ENCODE results near the gene FRMD4A. TPM values are rescaled to one million over a fixed set of nuclear protein-coding genes. Genes with fewer than 3 reads are reported as not detected.

FRMD4A gene
- total RNA-seq, 1 experiment from 2014 or later, result 19.6 TPM

- H3K4me1 ChIP-seq (ENCODE audit: insufficient read depth, low read length), result peaks cover 4% of the 10 kb centered on the region; the same call in 1 of the 2 replicates
- H3K23ac ChIP-seq (ENCODE audit: insufficient read length, low read depth, low read length), result no peak overlapping the region
- Mint-ChIP-seq H3K4me3 (no peak overlapping the region), H3K9me3 (no peaks in the 10 kb centered on the region), H3K27ac (peak overlapping the region; percentile 30 to 84 (median 76); a peak in 6 of 7 replicates), H3K36me3 (ENCODE audit: insufficient read depth in 1 of 3, low read depth in 3 of 3) (peaks cover 2 to 43% (median 27%) of the 10 kb centered on the region in 3 experiments; a peak in 6 of 7 replicates), H3K4me1 (peaks cover 21% of the 10 kb centered on the region in 2 experiments), H3K27me3 (ENCODE audit: low read depth) (no peaks in the 10 kb centered on the region)
- TF ChIP-seq, protein P1, sequence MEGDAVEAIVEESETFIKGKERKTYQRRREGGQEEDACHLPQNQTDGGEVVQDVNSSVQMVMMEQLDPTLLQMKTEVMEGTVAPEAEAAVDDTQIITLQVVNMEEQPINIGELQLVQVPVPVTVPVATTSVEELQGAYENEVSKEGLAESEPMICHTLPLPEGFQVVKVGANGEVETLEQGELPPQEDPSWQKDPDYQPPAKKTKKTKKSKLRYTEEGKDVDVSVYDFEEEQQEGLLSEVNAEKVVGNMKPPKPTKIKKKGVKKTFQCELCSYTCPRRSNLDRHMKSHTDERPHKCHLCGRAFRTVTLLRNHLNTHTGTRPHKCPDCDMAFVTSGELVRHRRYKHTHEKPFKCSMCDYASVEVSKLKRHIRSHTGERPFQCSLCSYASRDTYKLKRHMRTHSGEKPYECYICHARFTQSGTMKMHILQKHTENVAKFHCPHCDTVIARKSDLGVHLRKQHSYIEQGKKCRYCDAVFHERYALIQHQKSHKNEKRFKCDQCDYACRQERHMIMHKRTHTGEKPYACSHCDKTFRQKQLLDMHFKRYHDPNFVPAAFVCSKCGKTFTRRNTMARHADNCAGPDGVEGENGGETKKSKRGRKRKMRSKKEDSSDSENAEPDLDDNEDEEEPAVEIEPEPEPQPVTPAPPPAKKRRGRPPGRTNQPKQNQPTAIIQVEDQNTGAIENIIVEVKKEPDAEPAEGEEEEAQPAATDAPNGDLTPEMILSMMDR (conservative IDR thresholded peaks at IDR 0.05), result no peak
- H2AFZ ChIP-seq (ENCODE audit: low read length), result no peak overlapping the region
- no peak overlapping the region for H3T11ph ChIP-seq (ENCODE audit: low read length)
- H4K5ac ChIP-seq (ENCODE audit: insufficient read length, low read depth, low read length), result no peak overlapping the region
- no peak overlapping the region for H4K8ac ChIP-seq (replicated peaks; ENCODE audit: insufficient read length, low read depth, low read length)
- no peaks in the 10 kb centered on the region for H3K9me3 ChIP-seq (ENCODE audit: control insufficient read depth, low read depth, low read length)
- no CpG with 5 or more reads among the region's 7 CpGs for WGBS (ENCODE audit: extremely low coverage, insufficient read length, low lambda C conversion rate)
- no peak overlapping the region for H3K4ac ChIP-seq (ENCODE audit: low read depth, low read length)
- DNase-seq, result peak; percentile 38
- H2BK15ac ChIP-seq (ENCODE audit: low read depth, low read length), result no peak overlapping the region
- H3K18ac ChIP-seq (ENCODE audit: insufficient read length, low read depth, low read length), result no peak overlapping the region
- H2BK20ac ChIP-seq (ENCODE audit: low read depth, low read length, poor library complexity, severe bottlenecking), result no peak overlapping the region
- H3K23me2 ChIP-seq (ENCODE audit: insufficient read length, low read depth, low read length, poor library complexity, severe bottlenecking), result no peaks in the 10 kb centered on the region
- no peaks in the 10 kb centered on the region for H3K27me3 ChIP-seq (ENCODE audit: insufficient read depth, low read length)
- no peak overlapping the region for H3K9ac ChIP-seq (ENCODE audit: extremely low read depth, insufficient read length, low read length)
- H3K56ac ChIP-seq (ENCODE audit: insufficient read length, low read depth, low read length), result no peak overlapping the region
- no peaks in the 10 kb centered on the region for H3K79me2 ChIP-seq (ENCODE audit: insufficient read depth, low read length)
- no peak overlapping the region for H3K27ac ChIP-seq (ENCODE audit: insufficient read length, low read depth, low read length)
- no peak overlapping the region for H3K4me2 ChIP-seq (ENCODE audit: insufficient read depth, insufficient read length, low read length)
- no peak overlapping the region for H2BK12ac ChIP-seq (ENCODE audit: insufficient read length, low read depth, low read length)
- H4K91ac ChIP-seq (ENCODE audit: insufficient read length, low read depth, low read length), result no peak overlapping the region
- no peak overlapping the region for H3K14ac ChIP-seq (ENCODE audit: insufficient read depth, low read length)
- H2BK120ac ChIP-seq (ENCODE audit: low read depth, low read length, poor library complexity, severe bottlenecking), result no peak overlapping the region
- no peak overlapping the region for H2AK5ac ChIP-seq (ENCODE audit: insufficient read length, low read length)
- no peaks in the 10 kb centered on the region for H4K20me1 ChIP-seq (ENCODE audit: control insufficient read depth, insufficient read depth, insufficient read length)
- no peaks in the 10 kb centered on the region for H3K79me1 ChIP-seq (ENCODE audit: insufficient read depth, low read depth, low read length, poor library complexity, severe bottlenecking)
- no peak overlapping the region for H2BK5ac ChIP-seq (ENCODE audit: insufficient read length, low read length)
Observed at GRCh38 chr10:13615650-13616300, 714.9 kb downstream of the FRMD4A start.

Data from H9 (cell line).